Measurements from ENCODE around the gene SCRN2.

GRCh38 chr17:47813077-47813476, 28.0 kb downstream of the SCRN2 start:
- TF ChIP-seq POLR2A (IDR thresholded peaks at IDR 0.05) = no peak
- TF ChIP-seq CTCF (IDR thresholded peaks at IDR 0.05) = no peak
- TF ChIP-seq POLR2AphosphoS5 (IDR thresholded peaks at IDR 0.05) = no peak
- TF ChIP-seq EP300 (IDR thresholded peaks at IDR 0.05) = no peak

Data from sigmoid colon (tissue), 4 donors.